SH-SY5Y (cell line): Measurements from ENCODE around the gene TRMT11.

ENCODE experiments used
- GATA2 ChIP-seq: IDR thresholded peaks from 2 replicates; pipeline ENCODE4 v1.6.1; 2011; ENCODE audit warnings: mild to moderate bottlenecking, low read depth, low read length
- GATA3 ChIP-seq: IDR thresholded peaks from 2 replicates; pipeline ENCODE4 v1.6.1; 2011; ENCODE audit warnings: low read depth, mild to moderate bottlenecking, low read length, moderate library complexity

DNA sequence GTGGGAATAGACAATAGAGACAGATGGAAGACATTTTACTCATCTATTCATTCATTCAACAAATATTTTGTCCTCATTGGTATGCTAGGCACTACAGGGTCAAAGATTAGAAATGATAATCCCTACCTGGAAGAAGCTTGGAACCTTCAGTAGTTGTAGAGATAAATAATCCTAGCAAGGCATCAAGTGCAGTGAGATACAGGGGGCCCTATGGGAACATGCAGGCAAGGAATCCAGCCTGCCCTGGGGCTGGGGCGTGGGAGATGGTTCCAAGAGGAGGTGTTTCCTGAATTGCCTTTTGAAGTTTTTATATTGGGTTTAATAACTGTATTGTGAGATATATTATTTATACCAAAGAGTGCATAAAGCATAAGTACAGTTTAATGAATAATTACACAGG, 64.5 kb downstream of the TRMT11 start:
- no peak for TF ChIP-seq GATA2
- TF ChIP-seq GATA3 = no peak
